Gastroesophageal sphincter (tissue), 4 donors: ENCODE data around the gene STAC3. TPM values are rescaled to one million over a fixed set of nuclear protein-coding genes. Genes with fewer than 3 reads are reported as not detected.

Experiments
- ATAC-seq: fragments of 150-250 bp; one replicate; pipeline ENCODE4 v1.9.1; 2016; ENCODE audit warnings: mild to moderate bottlenecking, moderate library complexity
- H3K27ac ChIP-seq, 4 donors: fragments of 200-600 bp; sonication (generic) in 3 of 4; 1 replicate in 3 of 4; 2 replicates in 1 of 4; pipeline ENCODE4 v1.5.1; 2016 to 2019
- H3K27me3 ChIP-seq: fragments of 200-600 bp; sonication (generic); one replicate; pipeline ENCODE4 v1.5.1; 2019
- H3K36me3 ChIP-seq, 2 donors: fragments of 200-600 bp; sonication (generic); one replicate each; pipeline ENCODE4 v1.5.1; 2019; ENCODE audit warnings: control low read depth in 1 of 2
- H3K4me1 ChIP-seq, 3 donors: fragments of 200-600 bp; sonication (generic); 1 replicate in 2 of 3; 2 replicates in 1 of 3; pipeline ENCODE4 v1.5.1; 2016 to 2019; ENCODE audit warnings: control low read depth in 2 of 3
- H3K4me3 ChIP-seq, 2 donors: fragments of 200-600 bp; sonication (generic); one replicate each; pipeline ENCODE4 v1.5.1; 2019; ENCODE audit warnings: mild to moderate bottlenecking in 1 of 2, moderate library complexity in 1 of 2
- H3K9me3 ChIP-seq, 3 donors: fragments of 200-600 bp; sonication (generic); one replicate each; pipeline ENCODE4 v1.5.1; 2017 to 2019; ENCODE audit warnings: control low read depth in 2 of 3
- EP300 ChIP-seq: sonication (generic); formaldehyde crosslinking; IDR thresholded peaks from one replicate; pipeline ENCODE4 v1.6.1; 2017; ENCODE audit warnings: antibody characterized with exemption, mild to moderate bottlenecking
- POLR2A ChIP-seq, 2 donors: fragments of 450-650 bp; IDR thresholded peaks; one replicate each; pipeline ENCODE4 v1.6.1; 2017; ENCODE audit warnings: antibody characterized with exemption in 2 of 2, mild to moderate bottlenecking in 2 of 2, moderate library complexity in 1 of 2
- POLR2AphosphoS5 ChIP-seq: sonication (generic); formaldehyde crosslinking; IDR thresholded peaks from one replicate; pipeline ENCODE4 v1.6.1; 2017; ENCODE audit warnings: antibody characterized with exemption
- WGBS, 2 donors: methylation state at CpG; one replicate each; pipeline ENCODE4 v1.1.5; 2018; ENCODE audit warnings: low coverage in 1 of 2; 5-methylcytosine and 5-hydroxymethylcytosine counted together
- total RNA-seq, 4 donors: library from RNA; depleted of rRNA; stranded (reverse); fragments of >200 nt; gene quantifications; one replicate each; pipeline ENCODE4 v1.1.0, GENCODE V29; 2016
- TF ChIP-seq, protein P1 (sequence below), 4 experiments: fragments of 200-600 bp in 2 of 4; fragments of 450-650 bp in 2 of 4; sonication (generic) in 1 of 4; IDR thresholded peaks; one replicate each; pipeline ENCODE4 v1.5.1; 2017 to 2019; ENCODE audit warnings: antibody characterized with exemption in 4 of 4, mild to moderate bottlenecking in 2 of 4, moderate library complexity in 2 of 4

STAC3 gene
- total RNA-seq, 4 donors from 2014 or later, result 0.32 to 0.94 (median 0.35) TPM; not detected in 1

DNA sequence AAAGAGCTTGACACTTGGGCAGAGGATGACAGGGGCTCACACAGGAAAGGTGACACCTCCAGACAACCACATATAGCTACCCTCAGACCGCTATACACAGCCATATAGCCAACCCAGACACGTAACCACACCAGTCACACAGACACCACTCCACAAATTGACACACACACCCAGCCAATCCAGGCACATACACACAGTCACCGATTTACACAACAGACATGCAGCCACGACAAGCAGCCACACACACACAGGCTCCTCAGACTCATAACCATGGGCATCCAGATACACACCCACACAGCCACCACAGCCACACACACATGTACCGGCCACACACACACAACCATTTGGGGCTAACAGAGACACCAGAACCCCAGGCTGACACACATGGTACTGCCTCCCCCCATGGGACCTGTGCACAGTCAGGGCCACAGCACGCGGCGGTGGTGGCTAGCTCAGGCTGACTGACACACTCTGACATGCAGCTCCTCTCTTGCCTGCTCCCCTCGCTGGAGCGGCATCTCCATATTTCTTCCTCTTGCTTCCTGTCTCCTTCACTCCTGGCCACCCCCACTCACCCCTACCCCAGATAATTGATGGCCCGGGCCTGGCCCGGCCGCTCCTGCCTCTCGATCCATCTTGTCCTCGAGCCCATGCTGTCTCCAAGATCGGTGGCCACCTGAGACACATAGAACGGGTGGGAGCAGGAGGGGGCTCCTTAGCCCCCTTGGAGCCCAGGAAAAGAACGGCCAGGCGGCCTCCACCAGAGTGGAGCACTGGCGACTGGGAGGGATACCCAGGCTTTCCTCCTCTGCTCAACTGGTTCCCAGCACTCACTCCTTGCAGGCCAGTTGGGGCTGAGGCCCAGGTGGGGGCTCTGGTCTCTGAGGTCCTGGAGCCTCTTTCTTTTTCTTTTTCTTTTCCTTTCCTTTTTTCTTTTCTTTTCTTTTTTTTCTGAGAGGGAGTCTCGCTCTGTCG, 27.5 kb downstream of the STAC3 start:
- Histone ChIP-seq H3K9me3 (no peaks in the 10 kb centered on the region), H3K27me3 (peaks cover 92% of the 10 kb centered on the region), H3K4me1 (peaks cover 0 to 36% (median 6%) of the 10 kb centered on the region in 3 donors), H3K36me3 (no peaks in the 10 kb centered on the region), H3K27ac (no peak overlapping the region), H3K4me3 (no peak overlapping the region)
- ATAC-seq, result no peak
- no peak for TF ChIP-seq EP300
- TF ChIP-seq, protein P1, sequence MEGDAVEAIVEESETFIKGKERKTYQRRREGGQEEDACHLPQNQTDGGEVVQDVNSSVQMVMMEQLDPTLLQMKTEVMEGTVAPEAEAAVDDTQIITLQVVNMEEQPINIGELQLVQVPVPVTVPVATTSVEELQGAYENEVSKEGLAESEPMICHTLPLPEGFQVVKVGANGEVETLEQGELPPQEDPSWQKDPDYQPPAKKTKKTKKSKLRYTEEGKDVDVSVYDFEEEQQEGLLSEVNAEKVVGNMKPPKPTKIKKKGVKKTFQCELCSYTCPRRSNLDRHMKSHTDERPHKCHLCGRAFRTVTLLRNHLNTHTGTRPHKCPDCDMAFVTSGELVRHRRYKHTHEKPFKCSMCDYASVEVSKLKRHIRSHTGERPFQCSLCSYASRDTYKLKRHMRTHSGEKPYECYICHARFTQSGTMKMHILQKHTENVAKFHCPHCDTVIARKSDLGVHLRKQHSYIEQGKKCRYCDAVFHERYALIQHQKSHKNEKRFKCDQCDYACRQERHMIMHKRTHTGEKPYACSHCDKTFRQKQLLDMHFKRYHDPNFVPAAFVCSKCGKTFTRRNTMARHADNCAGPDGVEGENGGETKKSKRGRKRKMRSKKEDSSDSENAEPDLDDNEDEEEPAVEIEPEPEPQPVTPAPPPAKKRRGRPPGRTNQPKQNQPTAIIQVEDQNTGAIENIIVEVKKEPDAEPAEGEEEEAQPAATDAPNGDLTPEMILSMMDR (IDR thresholded peaks at IDR 0.05), result no peak
- no peak for TF ChIP-seq POLR2AphosphoS5
- no peak for TF ChIP-seq POLR2A (IDR thresholded peaks at IDR 0.05)
- 55 to 87% methylated on average over 4 to 15 of the region's 22 CpGs for WGBS, 2 donors

DNA sequence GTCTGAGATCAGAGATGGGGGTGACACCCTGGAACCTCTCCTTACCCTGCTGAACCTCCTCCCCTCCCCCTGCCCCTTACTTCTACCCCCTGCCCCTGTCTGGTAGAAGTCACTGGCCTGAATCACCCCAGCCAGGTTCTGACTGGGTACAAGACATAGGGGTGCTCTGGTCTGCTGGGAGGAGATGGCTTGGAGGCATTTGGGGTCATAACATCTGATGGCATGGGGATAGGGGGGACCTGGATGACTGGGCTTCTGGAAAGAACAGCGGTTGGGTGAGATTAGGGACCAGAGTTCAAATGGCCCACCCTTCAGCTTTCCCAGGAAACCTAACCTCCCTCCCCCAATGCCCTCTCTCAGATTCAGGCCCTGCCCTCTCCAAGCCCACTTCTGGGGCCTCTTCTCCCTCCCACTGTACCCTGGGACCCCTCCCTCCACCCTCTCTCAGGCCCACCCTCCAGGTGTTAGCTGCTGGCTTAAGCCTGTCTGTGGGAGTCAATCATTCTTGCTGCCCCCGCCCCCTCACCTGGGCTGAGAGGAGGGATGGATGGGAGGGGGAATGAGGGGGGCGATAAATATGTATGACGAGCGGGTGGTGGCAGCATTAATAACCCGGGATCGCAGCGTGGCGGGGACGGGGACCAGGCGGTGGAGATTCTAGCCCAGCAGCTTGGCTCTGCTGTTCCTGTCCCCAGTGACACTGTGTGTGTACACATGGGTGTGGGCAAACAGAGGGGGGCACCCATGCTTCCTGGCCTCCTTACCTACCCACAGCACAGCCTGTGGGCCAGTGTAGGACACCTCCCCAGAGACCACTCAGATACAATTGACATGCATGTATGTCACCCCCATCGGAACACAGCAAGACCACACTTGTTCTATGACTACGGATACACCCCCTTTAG, 28.4 kb downstream of the STAC3 start:
- peaks cover 100% of the 10 kb centered on the region for H3K27me3 ChIP-seq
- no peak for ATAC-seq
- WGBS, 2 donors, result 35% methylated on average over 4 of the region's 13 CpGs; no CpG with 5 or more reads in 1 of the 2 donors
- H3K36me3 ChIP-seq, result no peaks in the 10 kb centered on the region
- TF ChIP-seq, protein P1 (IDR thresholded peaks at IDR 0.05), result no peak
- no peak for TF ChIP-seq POLR2AphosphoS5
- TF ChIP-seq EP300, result no peak
- no peak for TF ChIP-seq POLR2A (IDR thresholded peaks at IDR 0.05)
- no peaks in the 10 kb centered on the region for H3K9me3 ChIP-seq
- H3K4me1 ChIP-seq, result peaks cover 0 to 38% (median 6%) of the 10 kb centered on the region in 3 donors
- H3K4me3 ChIP-seq, result no peak overlapping the region
- no peak overlapping the region for H3K27ac ChIP-seq

DNA sequence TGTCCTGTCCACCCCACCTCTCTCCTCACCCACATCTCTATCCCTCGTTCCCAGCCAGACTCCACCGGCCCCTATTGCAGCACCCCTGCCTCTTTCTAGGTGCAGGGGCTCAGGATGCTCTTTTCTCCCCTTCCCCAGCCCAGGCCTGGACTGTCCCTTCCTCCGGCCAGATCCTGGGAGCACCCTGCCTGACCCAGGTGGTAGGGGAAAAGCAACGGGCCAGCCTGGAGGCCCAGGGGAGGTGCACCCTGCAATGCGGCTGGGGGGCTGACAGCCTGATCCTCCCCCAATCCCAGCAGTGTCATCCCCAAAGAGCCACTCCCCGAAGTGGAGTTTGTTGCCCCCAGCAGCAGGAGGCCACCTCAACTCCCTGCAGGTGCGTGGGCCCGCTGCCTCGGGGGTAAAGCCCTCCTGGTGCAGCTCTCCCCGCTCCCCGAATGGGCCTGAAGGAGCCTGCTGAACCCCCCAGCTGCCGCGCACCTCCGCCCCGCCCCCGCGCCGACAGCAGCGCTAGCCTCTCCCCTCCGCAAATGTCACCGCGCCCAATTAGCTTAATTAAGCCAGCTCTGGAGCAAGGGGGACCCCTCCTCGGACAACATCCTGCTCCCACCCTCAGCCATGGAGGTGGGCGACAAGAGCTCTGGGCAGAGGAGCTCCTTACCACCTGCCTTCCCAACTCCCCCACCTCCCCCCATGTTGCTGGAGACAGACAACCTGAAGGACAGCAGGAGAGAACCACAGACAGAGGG, 29.6 kb downstream of the STAC3 start:
- Histone ChIP-seq H3K27ac (no peak overlapping the region), H3K4me3 (no peak overlapping the region), H3K36me3 (no peaks in the 10 kb centered on the region), H3K27me3 (peaks cover 99% of the 10 kb centered on the region), H3K9me3 (no peaks in the 10 kb centered on the region), H3K4me1 (peaks cover 0 to 41% (median 9%) of the 10 kb centered on the region in 3 donors)
- no peak for ATAC-seq
- no peak for TF ChIP-seq EP300
- TF ChIP-seq, protein P1 (IDR thresholded peaks at IDR 0.05), result no peak
- no peak for TF ChIP-seq POLR2AphosphoS5
- TF ChIP-seq POLR2A (IDR thresholded peaks at IDR 0.05), result no peak
- 34% methylated on average over 6 of the region's 24 CpGs; no CpG with 5 or more reads in 1 of the 2 donors for WGBS, 2 donors

DNA sequence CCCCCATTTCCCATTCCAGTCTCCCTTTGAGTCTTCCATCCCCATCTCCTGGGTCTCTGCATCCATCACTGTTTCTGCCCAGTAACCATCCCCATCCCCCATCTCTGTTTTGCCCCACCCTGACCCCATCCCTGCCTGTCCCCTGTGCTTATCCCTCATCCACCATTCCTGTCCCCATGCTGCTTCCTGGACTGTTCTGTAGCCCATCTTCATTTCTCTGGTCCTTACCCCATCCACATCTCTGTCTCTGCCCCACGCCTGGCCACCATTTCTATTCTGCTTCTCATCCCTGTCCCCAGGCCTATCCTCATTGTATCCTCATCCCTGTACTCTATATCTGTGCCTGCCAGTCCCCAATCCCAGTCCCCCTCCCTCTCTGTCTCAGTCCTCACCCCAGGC, 30.2 kb downstream of the STAC3 start:
- ATAC-seq, result no peak
- Histone ChIP-seq H3K36me3 (no peaks in the 10 kb centered on the region), H3K4me3 (no peak overlapping the region), H3K9me3 (no peaks in the 10 kb centered on the region), H3K27me3 (peaks cover 99% of the 10 kb centered on the region), H3K4me1 (peaks cover 0 to 44% (median 14%) of the 10 kb centered on the region in 3 donors), H3K27ac (no peak overlapping the region)
- 56 to 86% methylated on average over 1 of the region's 1 CpG for WGBS, 2 donors
- TF ChIP-seq EP300, result no peak
- TF ChIP-seq, protein P1 (IDR thresholded peaks at IDR 0.05), result no peak
- TF ChIP-seq POLR2AphosphoS5, result no peak
